K562 (cell line): ENCODE data around the gene UBQLN3. TPM values are rescaled to one million over a fixed set of nuclear protein-coding genes. Genes with fewer than 3 reads are reported as not detected.

ENCODE experiments used
- CHCHD3 ChIP-seq: fragments of 250-450 bp; sonication (Bioruptor Pico); IDR thresholded peaks from 2 replicates; pipeline ENCODE4 v2.1.2; 2022; ENCODE audit warnings: mild to moderate bottlenecking
- DMBX1 ChIP-seq: fragments of 250-450 bp; sonication (Bioruptor Pico); IDR thresholded peaks from 2 replicates; pipeline ENCODE4 v1.8.0; 2022; ENCODE audit warnings: inconsistent platforms, mild to moderate bottlenecking, moderate library complexity, borderline replicate concordance
- HEY1 ChIP-seq: fragments of 250-450 bp; sonication (Bioruptor Pico); IDR thresholded peaks from 2 replicates; pipeline ENCODE4 v1.5.0; 2020; ENCODE audit warnings: mild to moderate bottlenecking, moderate library complexity, borderline replicate concordance
- MEF2A ChIP-seq: IDR thresholded peaks from 2 replicates; pipeline ENCODE4 v1.6.1; 2011; ENCODE audit warnings: low read depth, mild to moderate bottlenecking, low read length, moderate library complexity; ENCODE audit not compliant: control insufficient read depth
- OTX1 ChIP-seq: fragments of 450-650 bp; formaldehyde crosslinking; IDR thresholded peaks from 2 replicates; pipeline ENCODE4 v1.4.0; 2022; ENCODE audit warnings: mild to moderate bottlenecking
- PCBP1 ChIP-seq: fragments of 200-400 bp; formaldehyde crosslinking; IDR thresholded peaks from 2 replicates; pipeline ENCODE4 v1.6.1; 2018; ENCODE audit warnings: mild to moderate bottlenecking, low read depth, low read length; ENCODE audit not compliant: poor library complexity, severe bottlenecking
- RFX5 ChIP-seq: IDR thresholded peaks from 2 replicates; pipeline ENCODE4 v1.6.1; 2011; ENCODE audit warnings: low read depth, mild to moderate bottlenecking, improper control_type of control experiment, low read length
- SPI1 ChIP-seq: IDR thresholded peaks from 2 replicates; pipeline ENCODE4 v1.6.1; 2011; ENCODE audit warnings: low read depth, low read length, control low read depth, borderline replicate concordance
- ZNF134 ChIP-seq: fragments of 250-450 bp; sonication (Bioruptor Pico); conservative IDR thresholded peaks from 2 replicates; pipeline ENCODE4 v1.4.0; 2020
- ZNF253 ChIP-seq: fragments of 250-450 bp; sonication (Bioruptor Pico); conservative IDR thresholded peaks from 2 replicates; pipeline ENCODE4 v1.6.1; 2021; ENCODE audit warnings: mild to moderate bottlenecking
- ZNF592 ChIP-seq: fragments of 450-650 bp; IDR thresholded peaks from 2 replicates; pipeline ENCODE4 v1.6.1; 2017; ENCODE audit warnings: antibody characterized with exemption, mild to moderate bottlenecking
- ZNF740 ChIP-seq, 3 experiments: fragments of 200-800 bp in 1 of 3; sonication (Bioruptor generic) in 1 of 3; sonication (generic) in 1 of 3; formaldehyde crosslinking in 1 of 3; IDR thresholded peaks; 2 replicates each; pipeline versions ENCODE4 v1.6.1 to v1.8.0; 2016 to 2022; ENCODE audit warnings: mild to moderate bottlenecking in 2 of 3, missing compliant biosample characterization in 2 of 3, missing genetic modification characterization in 2 of 3, missing genetic modification reagents in 1 of 3
- polyA plus RNA-seq, 8 experiments: library from polyadenylated mRNA; depleted of rRNA in 4 of 8; stranded (reverse) in 5 of 8; unstranded in 3 of 8; fragments of >200 nt; fragmentation: Nextera tagmentation in 2 of 8; fragmentation: Illumina TruSeq in 1 of 8; extraction: Ambion mirVana in 2 of 8; extraction: Trizol in 1 of 8; gene quantifications; 2 replicates each; pipeline versions ENCODE4 v1.2.1 to v1.2.3, GENCODE V29; 2011 to 2014; ENCODE audit warnings: inconsistent platforms in 1 of 8, missing spikeins in 1 of 8
- total RNA-seq, 7 experiments: library from RNA; depleted of rRNA in 6 of 7; stranded (reverse); fragments of >200 nt in 6 of 7; fragmentation: Illumina TruSeq in 2 of 7; extraction: Trizol in 2 of 7; gene quantifications; 2 replicates each; pipeline versions ENCODE4 v1.2.1 to v1.2.3, GENCODE V29; 2011 to 2021; ENCODE audit warnings: low replicate concordance in 1 of 7
- TF ChIP-seq, protein P1 (sequence below), 2 experiments: fragments of 150-350 bp in 1 of 2; IDR thresholded peaks; 2 replicates each; pipeline ENCODE4 v1.6.1; 2012 to 2016; ENCODE audit warnings: low read depth in 2 of 2, low read length in 2 of 2, mild to moderate bottlenecking in 1 of 2, moderate library complexity in 1 of 2
- TF ChIP-seq, protein P2 (sequence below): fragments of 450-650 bp; IDR thresholded peaks from 2 replicates; pipeline ENCODE4 v1.6.1; 2017; ENCODE audit warnings: antibody characterized with exemption
- TF ChIP-seq, protein P3 (sequence below): fragments of 200-800 bp; sonication (Bioruptor generic); IDR thresholded peaks from 2 replicates; pipeline ENCODE4 v1.6.1; 2017; ENCODE audit warnings: missing genetic modification characterization, missing compliant biosample characterization

The UBQLN3 gene
- total and polyA plus RNA-seq, 9 of the 15 experiments (the other 6 are each of a cell fraction or from before 2014, with no cell fraction given) = 0.01 to 0.27 TPM; not detected in 7

- TF ChIP-seq, protein P1, sequence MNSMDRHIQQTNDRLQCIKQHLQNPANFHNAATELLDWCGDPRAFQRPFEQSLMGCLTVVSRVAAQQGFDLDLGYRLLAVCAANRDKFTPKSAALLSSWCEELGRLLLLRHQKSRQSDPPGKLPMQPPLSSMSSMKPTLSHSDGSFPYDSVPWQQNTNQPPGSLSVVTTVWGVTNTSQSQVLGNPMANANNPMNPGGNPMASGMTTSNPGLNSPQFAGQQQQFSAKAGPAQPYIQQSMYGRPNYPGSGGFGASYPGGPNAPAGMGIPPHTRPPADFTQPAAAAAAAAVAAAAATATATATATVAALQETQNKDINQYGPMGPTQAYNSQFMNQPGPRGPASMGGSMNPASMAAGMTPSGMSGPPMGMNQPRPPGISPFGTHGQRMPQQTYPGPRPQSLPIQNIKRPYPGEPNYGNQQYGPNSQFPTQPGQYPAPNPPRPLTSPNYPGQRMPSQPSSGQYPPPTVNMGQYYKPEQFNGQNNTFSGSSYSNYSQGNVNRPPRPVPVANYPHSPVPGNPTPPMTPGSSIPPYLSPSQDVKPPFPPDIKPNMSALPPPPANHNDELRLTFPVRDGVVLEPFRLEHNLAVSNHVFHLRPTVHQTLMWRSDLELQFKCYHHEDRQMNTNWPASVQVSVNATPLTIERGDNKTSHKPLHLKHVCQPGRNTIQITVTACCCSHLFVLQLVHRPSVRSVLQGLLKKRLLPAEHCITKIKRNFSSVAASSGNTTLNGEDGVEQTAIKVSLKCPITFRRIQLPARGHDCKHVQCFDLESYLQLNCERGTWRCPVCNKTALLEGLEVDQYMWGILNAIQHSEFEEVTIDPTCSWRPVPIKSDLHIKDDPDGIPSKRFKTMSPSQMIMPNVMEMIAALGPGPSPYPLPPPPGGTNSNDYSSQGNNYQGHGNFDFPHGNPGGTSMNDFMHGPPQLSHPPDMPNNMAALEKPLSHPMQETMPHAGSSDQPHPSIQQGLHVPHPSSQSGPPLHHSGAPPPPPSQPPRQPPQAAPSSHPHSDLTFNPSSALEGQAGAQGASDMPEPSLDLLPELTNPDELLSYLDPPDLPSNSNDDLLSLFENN (IDR thresholded peaks at IDR 0.05; ENCODE audit: low read depth in 2 of 2, low read length in 2 of 2) = no peak
- TF ChIP-seq, protein P2, sequence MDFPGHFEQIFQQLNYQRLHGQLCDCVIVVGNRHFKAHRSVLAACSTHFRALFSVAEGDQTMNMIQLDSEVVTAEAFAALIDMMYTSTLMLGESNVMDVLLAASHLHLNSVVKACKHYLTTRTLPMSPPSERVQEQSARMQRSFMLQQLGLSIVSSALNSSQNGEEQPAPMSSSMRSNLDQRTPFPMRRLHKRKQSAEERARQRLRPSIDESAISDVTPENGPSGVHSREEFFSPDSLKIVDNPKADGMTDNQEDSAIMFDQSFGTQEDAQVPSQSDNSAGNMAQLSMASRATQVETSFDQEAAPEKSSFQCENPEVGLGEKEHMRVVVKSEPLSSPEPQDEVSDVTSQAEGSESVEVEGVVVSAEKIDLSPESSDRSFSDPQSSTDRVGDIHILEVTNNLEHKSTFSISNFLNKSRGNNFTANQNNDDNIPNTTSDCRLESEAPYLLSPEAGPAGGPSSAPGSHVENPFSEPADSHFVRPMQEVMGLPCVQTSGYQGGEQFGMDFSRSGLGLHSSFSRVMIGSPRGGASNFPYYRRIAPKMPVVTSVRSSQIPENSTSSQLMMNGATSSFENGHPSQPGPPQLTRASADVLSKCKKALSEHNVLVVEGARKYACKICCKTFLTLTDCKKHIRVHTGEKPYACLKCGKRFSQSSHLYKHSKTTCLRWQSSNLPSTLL = no peak
- TF ChIP-seq PCBP1 (no peak), HEY1 (CRISPR knock-in tag) (no peak), ZNF740 (CRISPR knock-in tag; IDR thresholded peaks at IDR 0.05) (no peak), ZNF740 (tag; IDR thresholded peaks at IDR 0.05) (peak in 1 of 2 experiments; percentile 70; a peak in 1 of 4 replicates), DMBX1 (CRISPR knock-in tag) (peak; percentile 72; the same call in 1 of the 2 replicates), OTX1 (no peak), CHCHD3 (CRISPR knock-in tag) (no peak), ZNF253 (peak; percentile 61; the same call in 1 of the 2 replicates), ZNF592 (peak; percentile 93), SPI1 (no peak), MEF2A (no peak), ZNF134 (CRISPR knock-in tag) (no peak), RFX5 (no peak)
- TF ChIP-seq, protein P3, sequence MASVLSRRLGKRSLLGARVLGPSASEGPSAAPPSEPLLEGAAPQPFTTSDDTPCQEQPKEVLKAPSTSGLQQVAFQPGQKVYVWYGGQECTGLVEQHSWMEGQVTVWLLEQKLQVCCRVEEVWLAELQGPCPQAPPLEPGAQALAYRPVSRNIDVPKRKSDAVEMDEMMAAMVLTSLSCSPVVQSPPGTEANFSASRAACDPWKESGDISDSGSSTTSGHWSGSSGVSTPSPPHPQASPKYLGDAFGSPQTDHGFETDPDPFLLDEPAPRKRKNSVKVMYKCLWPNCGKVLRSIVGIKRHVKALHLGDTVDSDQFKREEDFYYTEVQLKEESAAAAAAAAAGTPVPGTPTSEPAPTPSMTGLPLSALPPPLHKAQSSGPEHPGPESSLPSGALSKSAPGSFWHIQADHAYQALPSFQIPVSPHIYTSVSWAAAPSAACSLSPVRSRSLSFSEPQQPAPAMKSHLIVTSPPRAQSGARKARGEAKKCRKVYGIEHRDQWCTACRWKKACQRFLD (CRISPR knock-in tag) = peak; percentile 68; the same call in 1 of the 2 replicates
These were observed 9.4 kb downstream of the UBQLN3 start (continued) for GRCh38 chr11:5500393-5500801.
